MV-4-11 (cell line): ENCODE measurements around the gene BEGAIN.

Experiments used
- DNase-seq: peaks from one replicate; lab custom pipeline; 2025; lab: John Stamatoyannopoulos, UW

BEGAIN gene

GRCh38 chr14:100567877-100568163, 19.4 kb downstream of the BEGAIN start:
- DNase-seq, result no peak

GRCh38 chr14:100567009-100567876, 20.0 kb downstream of the BEGAIN start:
- no peak for DNase-seq

DNA sequence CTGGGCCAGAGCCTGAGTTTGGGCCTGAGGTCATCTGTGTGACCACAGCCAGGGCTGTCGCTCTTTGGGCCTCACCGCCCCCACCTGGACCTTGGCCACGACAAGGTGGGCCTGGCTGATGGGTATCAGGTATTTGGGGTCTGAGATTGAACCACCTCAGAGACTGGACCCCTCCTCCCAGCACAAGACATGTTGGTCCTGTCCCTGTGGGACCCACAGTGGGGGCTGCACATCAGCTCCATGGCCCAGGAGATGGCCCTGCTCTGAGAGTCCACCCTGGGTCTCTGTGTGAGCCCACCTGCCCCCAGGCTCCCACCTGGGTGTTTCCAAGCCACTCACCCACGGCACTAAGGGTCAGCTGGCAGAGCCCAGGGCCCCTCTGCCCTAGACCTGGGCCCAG, 20.6 kb downstream of the BEGAIN start:
- no peak for DNase-seq

GRCh38 chr14:100566119-100566518, 21.1 kb downstream of the BEGAIN start:
- no peak for DNase-seq

- no peak for DNase-seq
These were observed 21.6 kb downstream of the BEGAIN start for GRCh38 chr14:100565650-100566049.

GRCh38 chr14:100564512-100564911, 22.7 kb downstream of the BEGAIN start:
- DNase-seq, result no peak

DNA sequence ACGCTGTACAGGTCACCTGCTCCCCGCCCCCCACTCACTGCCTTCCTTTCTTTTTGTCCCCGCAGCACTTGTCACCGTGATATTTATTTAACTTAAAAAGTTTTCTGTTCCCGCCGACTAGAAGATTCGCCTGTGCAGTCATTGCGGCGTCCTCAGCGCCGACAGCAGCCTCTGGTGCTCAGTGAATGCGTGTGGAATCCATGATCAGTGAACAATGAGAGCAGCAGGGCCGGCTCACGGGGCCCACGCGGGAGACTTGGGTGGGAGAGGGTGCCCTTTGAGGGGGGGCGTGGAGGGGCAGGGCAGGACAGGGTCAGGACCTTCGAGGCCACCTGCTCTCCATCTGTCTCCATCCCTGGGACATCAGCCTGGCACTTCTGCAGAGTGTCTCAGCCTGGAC, 24.5 kb downstream of the BEGAIN start:
- DNase-seq, result no peak

- DNase-seq, result no peak
These were observed 26.2 kb downstream of the BEGAIN start for GRCh38 chr14:100561005-100561404.

DNA sequence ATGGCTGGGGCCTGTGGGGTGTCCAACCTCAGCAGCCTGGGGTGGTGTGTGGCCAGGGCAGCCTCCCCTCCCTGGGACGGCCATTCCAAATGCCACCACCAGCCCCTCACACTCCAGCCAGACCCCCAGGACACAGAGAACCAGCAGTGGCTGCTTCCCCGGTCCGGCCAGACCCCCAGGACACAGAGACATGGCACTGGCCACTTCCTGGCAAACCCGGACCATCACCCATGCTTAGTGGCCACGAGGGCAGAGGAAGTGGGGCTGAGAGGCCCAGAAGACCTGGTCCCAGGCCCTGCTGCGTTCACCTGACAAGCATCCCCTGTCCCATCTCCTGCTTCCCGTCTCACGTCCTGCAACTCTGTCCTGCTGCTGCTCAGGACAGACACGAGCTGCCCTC, 26.7 kb downstream of the BEGAIN start:
- DNase-seq, result no peak

DNA sequence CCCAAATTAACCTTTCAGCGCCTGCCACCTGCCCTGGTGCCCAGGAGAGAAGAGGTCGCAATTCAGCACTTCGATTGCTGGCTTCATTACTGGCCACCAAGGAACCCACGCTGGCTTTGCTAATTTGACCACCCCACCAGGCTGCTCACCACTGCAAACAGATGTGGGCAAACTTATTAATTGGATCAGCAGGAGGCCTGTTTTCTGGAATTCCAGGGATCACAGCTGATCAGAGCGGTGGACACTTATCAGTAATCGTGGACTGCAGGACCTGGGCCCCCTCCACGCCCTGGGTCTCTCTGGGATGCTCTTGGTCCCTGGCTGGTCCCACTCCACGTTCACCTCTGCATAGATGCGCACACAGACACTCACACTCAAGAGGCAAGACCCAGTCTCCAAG, 27.8 kb downstream of the BEGAIN start:
- DNase-seq, result no peak

DNA sequence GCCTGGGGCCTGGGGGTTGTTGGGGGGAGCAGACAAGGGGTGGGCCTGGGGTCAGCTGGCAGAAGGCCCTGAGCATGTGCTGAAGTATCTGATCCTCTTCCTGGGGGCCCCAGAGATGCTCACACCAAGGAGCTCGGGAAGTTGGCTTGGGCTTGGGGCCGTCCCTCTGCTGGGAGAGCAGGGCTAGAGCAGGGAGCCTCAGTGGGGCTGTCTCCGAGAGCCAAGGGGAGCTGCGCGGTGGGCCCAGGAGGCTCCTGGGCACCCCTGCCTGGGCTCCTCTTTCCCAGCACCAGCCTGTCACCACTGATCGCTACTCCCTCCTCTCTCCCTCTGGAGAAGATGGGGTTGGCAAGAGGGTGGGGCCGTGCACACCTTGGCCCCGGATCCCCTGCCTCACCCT, 28.3 kb downstream of the BEGAIN start:
- DNase-seq, result no peak

DNA sequence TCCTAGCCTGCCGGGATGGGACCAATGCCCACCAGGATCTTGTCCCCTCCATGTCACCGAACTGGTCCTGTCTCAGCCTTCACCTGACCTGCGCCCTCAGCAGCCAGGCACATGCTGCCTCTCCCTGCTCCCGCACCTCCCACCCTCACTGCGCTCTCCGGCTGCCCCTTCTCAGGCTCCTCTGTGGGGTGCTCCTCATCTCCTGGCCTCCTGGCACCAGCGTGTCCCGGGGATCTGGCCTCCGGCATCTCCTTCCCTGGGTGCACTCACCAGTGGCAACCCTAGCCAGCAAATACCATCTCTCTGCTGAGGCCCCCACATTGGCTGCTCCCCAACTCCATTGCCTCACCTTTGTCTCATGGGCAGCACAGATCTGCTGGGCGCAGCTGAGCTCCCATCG, 29.0 kb downstream of the BEGAIN start:
- DNase-seq, result no peak

GRCh38 chr14:100557658-100558057, 29.6 kb downstream of the BEGAIN start:
- DNase-seq, result peak; percentile 87

DNA sequence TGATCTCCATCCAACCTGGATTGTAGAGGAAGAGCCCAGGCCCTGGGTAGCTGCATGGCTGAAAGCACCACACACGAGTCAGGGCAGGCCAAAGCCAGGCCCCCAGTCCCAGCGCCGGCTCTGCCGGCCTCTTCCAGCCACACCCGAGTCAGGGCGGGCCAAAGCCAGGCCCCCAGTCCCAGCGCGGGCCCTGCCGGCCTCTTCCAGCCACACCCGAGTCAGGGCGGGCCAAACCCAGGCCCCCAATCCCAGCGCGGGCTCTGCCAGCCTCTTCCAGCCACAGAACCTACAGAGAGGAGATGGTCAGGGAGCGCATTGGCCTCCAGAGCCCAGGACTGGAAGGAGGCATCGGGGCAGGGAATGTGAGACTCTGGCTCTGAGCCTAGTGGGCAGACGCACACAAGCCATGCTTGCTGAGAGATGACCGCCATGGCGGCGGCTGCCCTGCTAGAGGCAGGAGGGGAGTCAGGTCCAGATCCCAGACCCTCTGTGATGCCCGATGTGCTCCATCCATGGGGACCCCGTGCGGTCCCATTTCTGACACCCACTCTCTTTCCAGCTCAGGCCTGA, 30.2 kb downstream of the BEGAIN start:
- no peak for DNase-seq

DNA sequence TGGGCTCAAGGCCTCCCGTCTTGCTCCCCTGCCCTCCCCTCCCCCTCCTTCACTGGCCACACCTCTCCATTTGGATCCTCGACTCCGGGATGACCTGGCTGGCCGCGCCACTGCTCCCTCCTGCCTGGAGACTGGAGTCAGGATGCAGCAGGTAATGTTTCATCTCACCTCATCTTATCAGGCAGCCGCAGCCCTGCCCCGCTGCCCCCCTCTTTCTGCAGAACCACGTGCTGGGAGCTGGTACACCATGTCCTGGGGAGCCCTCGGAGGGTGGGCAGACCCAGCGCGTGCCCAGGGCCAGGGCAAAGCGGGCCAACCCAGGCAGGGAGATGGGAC, 31.1 kb downstream of the BEGAIN start:
- DNase-seq, result no peak

DNA sequence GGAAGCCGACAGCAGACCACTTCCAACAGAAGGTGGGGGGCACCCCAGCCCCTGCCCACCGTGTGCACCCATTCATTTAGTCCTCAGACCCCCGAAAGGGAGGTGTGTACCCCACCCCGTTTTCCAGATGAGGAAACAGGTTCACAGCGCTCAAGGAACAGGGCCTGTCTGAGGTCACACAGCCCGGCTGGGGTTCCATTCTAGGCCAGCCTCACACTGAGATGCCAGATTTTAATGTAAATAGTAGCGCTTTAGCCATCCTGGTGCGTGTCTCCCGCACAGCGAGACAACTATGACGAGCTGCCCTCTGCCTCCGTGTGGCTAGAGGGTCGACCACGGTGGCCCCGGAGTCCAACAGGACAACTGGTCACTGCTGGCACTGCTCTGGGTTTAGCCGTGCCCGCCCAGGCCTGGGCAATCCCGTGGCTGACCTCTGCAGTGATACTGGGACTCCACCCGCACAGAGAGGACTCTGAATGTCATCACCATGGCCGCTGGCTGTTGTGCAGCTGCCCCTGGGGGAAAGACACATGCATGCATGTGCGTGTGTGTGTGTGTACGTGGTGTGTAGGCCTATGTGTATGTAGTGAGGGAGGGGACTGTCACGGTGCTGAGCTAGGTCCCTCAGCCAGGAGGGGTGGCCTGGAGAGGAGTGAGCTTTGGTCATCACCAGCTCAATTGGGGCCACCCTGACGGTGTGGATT, 31.6 kb downstream of the BEGAIN start:
- no peak for DNase-seq

DNA sequence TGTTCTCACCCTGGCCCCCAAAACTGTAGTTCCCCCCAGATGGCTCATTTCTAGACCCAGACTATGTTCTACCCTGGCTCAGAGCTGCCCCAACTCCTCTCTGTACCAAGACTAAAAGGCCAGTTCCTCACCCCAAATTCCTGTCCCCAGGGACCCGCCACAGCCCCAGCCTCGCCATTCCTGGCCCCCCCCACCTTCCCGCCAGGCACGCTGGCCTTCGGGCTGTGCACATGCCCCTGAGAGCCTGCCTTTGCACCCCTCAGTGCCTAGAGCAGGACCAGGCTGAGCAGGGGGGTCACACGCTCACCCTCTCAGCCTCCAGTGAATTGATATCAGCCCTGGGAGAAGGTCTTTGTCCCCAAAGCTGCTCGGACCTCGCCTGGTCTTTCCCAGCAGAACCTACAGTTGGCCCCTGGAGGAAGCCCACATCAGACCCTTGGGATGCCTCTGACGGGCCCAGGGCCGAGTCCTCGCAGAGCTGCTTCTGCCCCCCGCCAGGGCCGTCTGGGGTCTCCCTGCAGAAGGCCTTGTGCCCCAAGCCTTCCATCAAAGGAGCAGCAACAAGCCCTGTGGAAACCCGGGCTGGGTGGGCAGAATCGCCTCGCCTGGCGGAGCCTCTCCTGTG, 32.4 kb downstream of the BEGAIN start:
- no peak for DNase-seq

DNA sequence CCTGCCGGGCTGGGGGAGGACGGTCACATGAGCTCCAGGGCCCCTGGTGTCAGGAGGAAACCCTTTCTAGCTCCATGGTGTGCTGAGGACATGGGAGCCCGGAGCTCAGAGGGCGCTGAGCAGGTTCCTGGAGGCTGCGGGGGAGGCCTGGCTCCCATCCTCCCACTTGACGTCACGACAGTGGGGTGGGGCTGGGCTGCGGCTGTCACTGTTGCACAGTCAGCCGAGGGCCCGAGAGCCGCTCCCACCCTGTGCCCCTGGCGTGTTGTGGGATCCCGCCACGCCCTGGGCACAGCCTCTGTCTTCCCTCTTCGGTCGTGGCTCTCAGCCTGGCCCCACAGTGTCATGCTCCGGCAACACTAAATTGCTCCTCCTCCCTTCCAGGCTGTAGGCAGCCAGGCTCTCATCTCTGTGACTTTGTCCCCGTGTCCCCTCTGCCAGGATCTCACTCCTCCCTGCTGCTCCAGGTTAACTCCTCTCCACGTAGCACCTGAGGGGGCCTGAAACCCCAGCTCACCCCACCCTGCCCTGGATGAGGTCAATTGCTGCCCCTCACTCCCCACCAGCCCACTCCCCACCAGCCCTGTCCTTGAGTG, 33.0 kb downstream of the BEGAIN start:
- DNase-seq, result peak; percentile 56

- DNase-seq, result no peak
These were observed 33.7 kb downstream of the BEGAIN start for GRCh38 chr14:100553471-100553870.

DNA sequence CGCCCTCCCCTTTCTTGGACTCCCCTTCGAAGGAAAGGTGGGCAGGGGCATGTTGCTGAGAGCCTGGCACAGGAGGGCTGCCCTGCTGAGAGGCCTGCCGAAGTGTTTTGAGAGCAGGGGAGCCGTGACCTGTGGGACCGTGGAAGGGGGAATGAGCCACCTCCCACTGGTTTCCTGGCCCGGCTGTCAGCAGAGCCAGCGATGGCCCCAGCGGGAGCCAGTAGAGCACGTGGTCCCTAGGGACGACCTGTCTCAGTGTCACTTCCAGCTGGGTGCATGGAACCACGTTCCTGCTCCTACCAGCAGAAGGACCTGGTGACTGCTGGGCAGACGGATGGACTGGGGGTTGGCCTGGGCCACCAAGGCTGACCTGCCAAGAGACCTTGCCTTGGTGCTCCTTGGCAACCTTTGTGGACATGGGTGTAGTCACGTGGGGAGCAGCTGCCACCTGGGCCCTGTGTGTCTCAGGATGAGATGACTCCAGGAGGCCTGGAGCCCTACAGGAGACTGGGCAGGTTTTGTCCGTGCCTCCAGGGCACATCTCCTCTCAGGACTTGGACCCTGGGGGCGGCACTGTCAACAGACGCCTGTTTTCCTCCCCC, 34.6 kb downstream of the BEGAIN start:
- DNase-seq, result no peak

- DNase-seq, result no peak
These were observed 36.2 kb downstream of the BEGAIN start for GRCh38 chr14:100551056-100551455.
